ENCODE data around the gene NUAK1. TPM values are rescaled to one million over a fixed set of nuclear protein-coding genes. Genes with fewer than 3 reads are reported as not detected.
A peak's percentile ranks its signal among the peaks of the same experiment; 100 is the strongest.

NUAK1 gene
- polyA plus RNA-seq, 1 donor = 9.7 TPM

DNA sequence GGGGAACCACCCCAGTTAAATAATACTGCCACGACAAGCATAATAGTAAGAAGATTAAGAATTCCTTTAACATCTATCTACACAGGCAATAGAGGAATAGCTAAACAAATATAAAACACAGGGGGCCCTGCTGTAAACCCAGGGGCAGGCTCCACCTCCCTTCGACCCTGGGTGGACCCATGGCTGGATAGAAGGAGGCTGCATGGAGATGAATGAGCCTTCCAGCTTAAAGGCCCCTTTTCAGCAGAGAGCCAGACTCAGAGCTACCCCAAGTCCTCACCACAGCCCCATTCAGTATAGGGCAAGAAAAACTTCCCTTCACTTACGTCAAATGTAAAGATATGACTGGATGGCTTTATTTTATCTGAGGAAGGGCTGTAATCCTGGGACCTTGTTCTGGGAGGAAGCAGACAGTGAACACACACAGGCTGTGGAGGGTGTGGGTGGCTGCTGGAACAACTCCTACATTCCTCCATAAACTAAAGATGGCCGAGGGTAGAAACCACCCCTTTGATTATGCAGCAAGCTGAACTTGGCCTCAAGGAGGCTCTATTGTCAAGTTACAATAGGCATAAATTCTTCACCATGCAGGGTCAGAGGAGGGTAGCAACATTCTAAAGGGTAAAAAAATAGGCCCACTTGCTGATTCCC lies 30.4 kb downstream of the NUAK1 start:
- no peak for DNase-seq

DNA sequence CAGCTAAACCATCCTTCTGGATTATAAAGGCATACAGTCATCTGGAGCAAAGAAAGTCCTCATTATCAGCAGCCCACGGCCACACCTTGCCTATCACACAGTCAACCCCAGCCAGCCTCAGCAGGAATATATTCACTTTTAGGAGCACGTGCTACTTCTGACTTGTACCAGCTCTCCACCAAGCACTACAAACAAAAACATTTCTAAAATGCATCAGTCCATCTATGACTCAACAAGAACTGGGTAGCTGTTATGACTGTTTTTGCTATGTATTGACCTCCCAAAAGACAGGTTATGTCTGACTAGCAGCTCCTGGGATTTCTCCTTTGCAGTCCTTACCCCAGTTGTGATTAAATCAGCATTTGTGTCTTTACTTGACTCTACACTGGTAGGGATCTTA lies 31.2 kb downstream of the NUAK1 start:
- DNase-seq = no peak

DNA sequence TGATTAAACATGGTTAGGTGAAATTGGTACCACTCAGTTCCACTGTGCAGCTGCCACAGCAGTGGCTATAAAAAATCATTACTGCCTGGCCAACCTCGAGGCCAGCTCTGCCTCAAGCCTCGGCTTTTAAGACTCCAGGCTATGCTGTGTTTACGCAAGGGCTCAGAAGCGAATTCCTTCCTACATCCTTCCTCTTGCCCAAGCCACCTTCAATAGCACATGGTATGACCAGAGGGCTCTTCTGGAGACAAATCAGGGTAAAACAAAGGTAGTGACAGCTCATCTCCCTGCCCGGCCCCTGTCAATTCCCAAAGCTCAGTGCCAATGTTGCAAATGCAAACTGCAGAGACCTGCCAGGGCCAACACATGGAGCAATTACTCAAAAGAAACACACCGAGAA lies 31.9 kb downstream of the NUAK1 start:
- DNase-seq = no peak

GRCh38 chr12:106106061-106106566 lies 32.6 kb downstream of the NUAK1 start:
- no peak for DNase-seq

- no peak for DNase-seq
Observed at GRCh38 chr12:106101803-106102202, 37.0 kb downstream of the NUAK1 start.

DNA sequence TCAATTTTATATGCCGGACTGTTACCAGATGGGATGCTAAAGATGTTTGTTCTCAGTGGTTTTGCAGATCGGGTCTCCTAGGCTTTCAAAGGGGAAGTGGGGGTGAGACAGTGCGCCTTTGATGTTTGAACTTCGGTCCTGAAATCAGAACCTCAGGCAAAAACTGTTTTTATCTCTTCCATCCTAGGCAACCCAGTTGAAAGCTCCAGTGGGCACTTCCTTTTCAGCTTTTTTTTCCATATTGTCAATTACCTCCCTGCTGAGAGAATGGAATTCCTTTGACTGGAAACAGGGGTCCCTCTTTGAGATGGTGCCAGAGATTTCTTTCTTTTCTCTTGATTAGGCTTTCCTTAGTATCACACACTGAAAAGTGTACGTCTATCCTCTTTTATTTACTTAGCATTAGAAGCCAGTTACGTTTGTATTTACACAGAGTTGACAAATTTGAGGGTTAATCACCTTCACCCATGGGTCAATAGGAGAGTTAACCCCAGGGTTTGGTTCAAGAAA lies 40.0 kb downstream of the NUAK1 start:
- no peak for DNase-seq

DNA sequence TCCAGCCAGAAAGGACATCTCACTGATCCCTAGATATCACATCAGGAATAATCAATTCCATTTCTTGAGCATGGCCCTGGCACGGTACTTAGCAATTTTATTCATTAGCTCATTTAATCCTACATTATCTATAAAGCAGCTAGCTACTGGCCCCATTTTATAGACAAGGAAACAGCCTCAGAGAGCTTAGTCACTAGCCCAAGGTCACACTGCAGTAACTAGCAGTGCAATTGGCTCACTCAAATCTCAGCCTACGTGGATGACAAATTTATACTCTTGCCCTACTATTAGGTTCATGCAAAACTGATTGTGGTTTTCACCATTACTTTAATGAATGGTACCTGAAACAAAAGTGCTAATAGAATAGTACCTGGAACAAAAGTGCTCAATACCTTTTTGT lies 41.7 kb downstream of the NUAK1 start:
- DNase-seq = no peak

GRCh38 chr12:106096376-106096775 lies 42.4 kb downstream of the NUAK1 start:
- no peak for DNase-seq

GRCh38 chr12:106094304-106094703 lies 44.5 kb downstream of the NUAK1 start:
- DNase-seq = no peak

DNA sequence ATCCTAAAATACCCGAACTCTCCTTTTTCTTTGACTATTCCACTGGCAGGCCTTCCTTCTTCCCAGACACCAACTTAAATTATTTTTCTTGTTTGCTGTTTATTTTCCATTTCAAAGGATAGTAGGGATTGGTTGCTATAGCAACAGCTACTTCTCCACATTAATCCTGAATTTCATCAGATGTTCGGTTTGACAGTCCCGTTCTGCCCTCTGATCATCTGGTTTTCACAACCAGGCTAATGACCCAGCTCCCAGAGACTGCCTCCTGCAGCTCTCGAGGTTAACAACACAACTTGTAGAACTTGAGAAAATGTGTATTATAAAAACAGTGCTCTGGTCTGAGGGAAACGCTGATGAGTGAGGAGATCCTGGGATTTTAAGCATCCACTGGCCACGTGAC lies 45.5 kb downstream of the NUAK1 start:
- no peak for DNase-seq

- DNase-seq = no peak
Observed at GRCh38 chr12:106091446-106091820, 47.3 kb downstream of the NUAK1 start.

- DNase-seq = peak; percentile 55
Observed at GRCh38 chr12:106090591-106091445, 47.9 kb downstream of the NUAK1 start.

GRCh38 chr12:106089935-106090334 lies 48.8 kb downstream of the NUAK1 start:
- no peak for DNase-seq

DNA sequence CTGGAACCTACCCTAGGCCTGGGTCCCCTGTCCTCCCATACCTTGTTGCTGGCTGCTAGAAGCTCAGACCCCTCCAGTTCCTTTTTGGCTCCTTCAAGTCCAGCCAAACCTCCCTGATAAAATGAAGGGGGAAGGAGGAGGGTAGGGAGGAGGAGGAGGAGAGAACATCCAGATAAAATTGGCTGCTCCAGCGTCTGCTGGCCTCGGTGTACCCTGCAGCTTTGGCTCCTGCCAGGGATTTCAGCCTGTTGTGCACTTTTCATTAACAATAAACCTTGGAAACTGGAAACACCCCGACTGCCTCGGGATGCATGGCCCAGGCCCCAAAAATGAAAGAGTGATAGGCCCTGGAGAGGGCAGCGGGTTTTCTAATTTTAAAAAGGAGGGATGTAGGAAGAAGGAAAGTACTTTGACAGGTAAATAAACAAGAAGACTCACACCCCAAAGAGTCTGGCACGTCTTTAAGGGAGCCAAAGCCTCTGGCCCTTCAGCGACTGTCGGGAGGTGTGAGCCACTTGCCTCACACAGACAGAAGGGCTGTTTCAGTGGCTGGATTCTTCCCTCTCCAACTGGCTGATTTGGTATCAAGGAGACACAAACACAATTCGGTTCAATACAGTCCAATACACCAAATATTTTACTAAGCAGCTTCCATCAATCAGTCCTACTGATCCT lies 49.8 kb downstream of the NUAK1 start:
- no peak for DNase-seq

DNA sequence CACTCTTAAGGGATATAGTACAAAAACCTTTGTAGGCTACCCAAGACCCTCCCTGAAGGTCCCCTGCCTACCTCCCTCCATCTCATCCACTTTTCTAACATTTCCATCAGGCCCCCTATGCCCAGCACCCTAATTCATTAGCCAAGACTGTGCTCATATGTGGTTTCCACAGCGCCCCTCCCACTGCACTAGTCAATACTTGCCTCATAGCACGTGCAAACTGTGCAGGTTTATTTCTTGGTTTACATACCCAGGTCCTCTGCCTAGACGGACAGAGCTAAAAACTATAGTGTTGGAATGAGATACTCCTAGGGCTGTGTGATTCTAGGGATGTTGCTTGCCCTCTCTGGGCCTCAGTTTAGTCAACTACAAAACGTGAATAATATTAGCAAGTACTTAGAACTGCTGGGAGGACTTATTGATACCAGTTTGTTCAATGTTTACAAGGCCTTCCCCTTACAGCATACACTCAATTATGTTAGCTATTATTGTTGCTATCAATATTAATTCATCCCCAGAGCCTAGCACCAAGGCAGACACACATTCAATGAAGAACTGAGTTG lies 50.4 kb downstream of the NUAK1 start:
- no peak for DNase-seq

DNA sequence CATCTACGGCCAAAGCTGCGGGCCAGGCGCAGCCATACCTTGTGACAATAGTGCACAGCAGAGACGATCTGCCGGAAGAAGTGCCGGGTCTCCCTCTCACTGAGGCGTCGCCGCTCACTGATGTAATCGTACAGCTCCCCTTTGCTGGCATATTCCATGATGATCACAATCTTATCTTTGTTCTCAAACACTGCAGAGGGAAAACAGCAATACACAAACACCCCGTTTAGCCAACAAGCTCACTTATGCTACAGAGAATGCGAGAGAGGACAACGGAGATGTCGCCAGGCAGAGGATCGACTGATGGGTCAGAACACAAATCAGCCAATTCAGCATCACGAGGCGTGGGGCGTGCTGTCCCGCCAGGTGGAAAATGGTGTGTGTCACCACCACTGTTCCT lies 52.1 kb downstream of the NUAK1 start:
- DNase-seq = no peak

DNA sequence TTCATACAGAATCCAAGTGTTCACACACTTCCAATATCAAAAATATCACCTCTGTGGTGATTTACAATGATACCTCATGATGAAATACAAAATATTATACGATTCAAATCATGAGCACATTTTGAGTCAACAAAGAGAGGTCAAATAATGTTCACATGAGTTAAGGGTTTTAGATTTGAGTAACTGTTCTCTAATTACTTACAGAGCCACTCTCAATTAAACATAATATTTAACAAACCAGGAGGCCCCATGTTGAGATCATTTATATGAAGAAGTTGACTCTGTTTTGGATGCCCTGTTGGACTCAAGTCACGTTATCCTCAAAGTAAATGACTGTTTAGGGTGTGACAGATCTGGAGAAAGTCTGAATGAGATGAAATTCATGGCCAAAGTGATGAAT lies 53.5 kb downstream of the NUAK1 start:
- no peak for DNase-seq

DNA sequence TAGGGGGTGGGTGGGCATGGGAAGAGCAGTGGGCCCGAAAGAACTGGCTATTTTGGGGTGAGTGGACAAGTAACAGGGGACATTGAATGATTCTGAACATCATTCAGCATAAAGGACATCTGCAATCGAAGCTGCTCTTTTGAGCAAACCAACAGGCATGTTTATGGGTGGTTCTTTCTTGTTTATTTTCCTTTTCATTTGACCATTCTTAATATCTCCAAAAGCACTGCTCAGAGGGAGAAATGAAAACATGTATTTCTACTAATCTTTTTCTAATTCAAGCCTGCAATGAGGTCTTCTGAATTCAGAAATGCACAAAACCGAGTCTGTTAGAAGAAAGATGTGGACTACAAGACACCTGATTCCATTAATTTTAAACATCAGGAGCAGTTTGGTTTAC lies 54.0 kb downstream of the NUAK1 start:
- no peak for DNase-seq

DNA sequence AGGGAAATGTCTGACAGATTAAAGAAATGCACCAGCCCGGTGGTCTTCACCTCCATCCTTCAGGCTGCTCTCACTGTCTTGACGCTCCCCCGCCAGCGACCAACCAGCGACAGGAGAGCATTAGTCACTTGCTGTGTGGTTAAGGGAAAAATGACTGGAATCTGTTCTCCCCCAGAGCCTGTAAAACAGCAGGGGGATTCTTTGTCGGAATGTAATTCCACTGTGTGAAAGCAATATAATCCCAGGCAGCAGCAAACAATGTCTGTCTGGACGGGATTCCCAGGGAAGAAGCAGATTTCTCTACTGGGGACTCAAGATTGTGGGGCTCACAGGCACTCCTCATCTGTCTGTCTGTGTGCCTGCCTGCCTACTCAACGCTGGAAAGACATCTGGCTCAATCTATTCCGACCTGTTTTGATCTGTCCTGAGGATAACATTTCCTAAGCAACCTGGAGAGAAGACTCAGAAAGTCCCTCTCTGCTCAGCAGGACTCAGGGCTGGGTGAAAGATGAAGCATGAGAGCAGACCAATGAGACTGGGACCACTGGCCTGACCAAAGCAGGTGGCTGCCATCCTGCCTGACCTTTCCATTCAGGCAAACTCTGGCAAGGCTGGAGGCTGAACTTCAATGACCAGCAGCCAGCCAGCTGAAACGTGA lies 54.6 kb downstream of the NUAK1 start:
- no peak for DNase-seq

DNA sequence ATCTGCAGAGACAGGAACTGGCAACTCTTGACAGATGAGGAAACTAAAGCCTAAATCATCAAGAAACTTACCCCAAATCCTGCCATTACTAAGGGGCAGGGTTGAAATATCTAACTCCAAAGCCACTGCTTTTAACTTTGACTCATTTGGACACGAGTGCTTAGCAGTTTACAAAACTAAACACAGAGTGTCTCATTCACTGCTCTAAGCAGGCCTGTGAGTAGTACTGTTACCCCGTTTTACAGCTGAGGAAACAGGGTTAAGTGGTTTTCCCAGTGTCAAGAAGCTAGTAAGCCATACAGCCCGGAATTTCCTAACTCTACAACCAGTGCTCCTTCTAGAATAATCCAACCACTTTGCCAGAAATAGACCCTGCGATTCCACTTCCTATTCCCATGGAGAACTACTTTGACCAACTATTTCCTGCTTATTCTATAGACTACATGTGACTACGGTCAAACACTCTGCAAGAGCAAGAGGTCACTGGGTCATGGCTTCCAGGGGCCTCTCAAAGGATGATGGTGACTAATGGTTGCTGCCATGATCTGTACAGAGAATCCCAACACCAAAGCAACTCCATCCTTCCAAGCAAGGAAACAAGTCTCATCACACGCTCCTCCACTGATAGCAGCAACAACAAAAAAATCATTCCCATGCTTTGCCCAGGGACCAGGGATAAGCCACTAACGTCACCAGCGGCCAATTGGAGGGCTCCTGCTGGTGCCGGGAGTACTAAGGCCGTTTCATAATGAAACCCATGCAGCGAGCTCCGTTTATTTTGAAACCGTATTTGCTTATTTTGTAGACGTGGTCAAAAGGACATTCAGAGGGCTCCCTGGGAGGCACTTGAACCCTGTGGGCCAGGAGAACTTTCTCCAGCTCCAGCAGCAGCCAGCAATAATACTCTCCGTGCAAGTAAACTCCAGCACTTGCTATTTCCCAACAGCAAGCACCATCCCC lies 56.3 kb downstream of the NUAK1 start:
- no peak for DNase-seq

DNA sequence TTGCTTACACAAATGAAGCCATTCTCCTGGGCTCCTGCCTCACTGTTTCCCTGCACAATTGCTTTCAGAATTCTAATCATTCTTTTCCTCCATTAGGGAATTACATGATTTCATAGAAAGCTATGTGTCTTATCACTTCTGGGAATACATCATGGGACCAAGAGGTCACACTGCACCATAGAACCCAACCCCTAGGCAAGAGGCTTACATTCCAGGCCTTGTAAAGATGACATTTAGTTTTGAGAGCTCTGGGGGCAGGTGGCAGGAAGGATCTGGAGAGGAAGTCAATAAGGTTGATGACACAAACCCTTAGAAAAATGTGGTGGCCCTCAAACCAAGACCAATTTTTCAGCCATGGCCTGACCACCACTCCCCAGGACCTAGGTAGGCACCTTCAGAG lies 57.1 kb downstream of the NUAK1 start:
- no peak for DNase-seq
